GM23338 (cell line): ENCODE data around the gene CS. TPM values are rescaled to one million over a fixed set of nuclear protein-coding genes. Genes with fewer than 3 reads are reported as not detected.

Source experiments
- ATAC-seq: fragments of 200-7000 bp; cut with Tn5 transposase; 3 replicates; pipeline ENCODE4 v1.9.1; 2020
- DNase-seq: peaks from one replicate; pipeline ENCODE4 v3.0.0-alpha.2; 2015; ENCODE audit warnings: low spot score
- H2AFZ ChIP-seq: fragments of 200-600 bp; sonication (generic); 2 replicates; pipeline ENCODE4 v1.8.0; 2016; ENCODE audit warnings: antibody characterized with exemption, mild to moderate bottlenecking, moderate library complexity
- H3F3A ChIP-seq: fragments of 200-600 bp; sonication (generic); replicated peaks from 2 replicates; pipeline ENCODE4 v1.8.0; 2017; ENCODE audit warnings: antibody characterized with exemption, mixed run types, low read depth
- H3K27ac ChIP-seq: fragments of 200-600 bp; sonication (generic); 2 replicates; pipeline ENCODE4 v1.6.1; 2016; ENCODE audit warnings: low read depth
- H3K27me3 ChIP-seq: fragments of 200-600 bp; sonication (generic); 2 replicates; pipeline ENCODE4 v1.8.0; 2016; ENCODE audit warnings: mild to moderate bottlenecking, mixed run types, moderate library complexity; ENCODE audit not compliant: insufficient read depth
- H3K36me3 ChIP-seq: fragments of 200-600 bp; sonication (generic); 2 replicates; pipeline ENCODE4 v1.8.0; 2016; ENCODE audit warnings: mild to moderate bottlenecking; ENCODE audit not compliant: insufficient read depth
- H3K4me1 ChIP-seq: fragments of 200-600 bp; sonication (generic); 2 replicates; pipeline ENCODE4 v1.8.0; 2016; ENCODE audit warnings: mild to moderate bottlenecking, moderate library complexity; ENCODE audit not compliant: insufficient read depth
- H3K4me2 ChIP-seq: fragments of 200-600 bp; sonication (generic); 2 replicates; pipeline ENCODE4 v1.7.1; 2017; ENCODE audit warnings: mixed run types
- H3K4me3 ChIP-seq: fragments of 200-600 bp; sonication (generic); 2 replicates; pipeline ENCODE4 v1.6.1; 2016; ENCODE audit warnings: mixed run types
- H3K79me2 ChIP-seq: fragments of 200-600 bp; sonication (generic); replicated peaks from 2 replicates; pipeline ENCODE4 v1.8.0; 2017; ENCODE audit warnings: mild to moderate bottlenecking; ENCODE audit not compliant: insufficient read depth
- H3K9me2 ChIP-seq: fragments of 200-600 bp; sonication (generic); 2 replicates; pipeline ENCODE4 v1.8.0; 2017; ENCODE audit not compliant: insufficient read depth
- H4K20me1 ChIP-seq: fragments of 200-600 bp; sonication (generic); replicated peaks from 2 replicates; pipeline ENCODE4 v1.8.0; 2017; ENCODE audit warnings: mild to moderate bottlenecking; ENCODE audit not compliant: insufficient read depth
- H3K27ac Mint-ChIP-seq: 2 replicates; pipeline ENCODE4 v1.8.0; 2020; ENCODE audit warnings: inconsistent platforms, mild to moderate bottlenecking, moderate library complexity, mixed read lengths
- H3K27me3 Mint-ChIP-seq: 3 replicates; pipeline ENCODE4 v1.8.0; 2022; ENCODE audit warnings: low read depth, mild to moderate bottlenecking, moderate library complexity, mixed read lengths, inconsistent platforms; ENCODE audit not compliant: insufficient read depth, poor library complexity
- H3K36me3 Mint-ChIP-seq: 3 replicates; pipeline ENCODE4 v1.8.0; 2021; ENCODE audit warnings: low read depth, mild to moderate bottlenecking, inconsistent platforms, moderate library complexity, mixed read lengths
- H3K4me1 Mint-ChIP-seq: 3 replicates; pipeline ENCODE4 v1.8.0; 2020; ENCODE audit warnings: mild to moderate bottlenecking, inconsistent platforms, mixed read lengths
- H3K4me3 Mint-ChIP-seq: 3 replicates; pipeline ENCODE4 v1.8.0; 2021; ENCODE audit warnings: moderate library complexity, mild to moderate bottlenecking, inconsistent platforms, mixed read lengths
- H3K9me3 Mint-ChIP-seq: 3 replicates; pipeline ENCODE4 v1.8.0; 2020; ENCODE audit warnings: moderate library complexity, mild to moderate bottlenecking, inconsistent platforms, mixed read lengths
- CREB1 ChIP-seq: fragments of 250-450 bp; sonication (Bioruptor Pico); IDR thresholded peaks from 2 replicates; pipeline ENCODE4 v1.5.0; 2020; ENCODE audit warnings: low read depth, mild to moderate bottlenecking, moderate library complexity
- EZH2 ChIP-seq: fragments of 200-600 bp; sonication (generic); IDR thresholded peaks from one replicate; pipeline ENCODE4 v1.8.0; 2017; ENCODE audit warnings: antibody characterized with exemption, mild to moderate bottlenecking, low read depth; ENCODE audit not compliant: unreplicated experiment
- EZH2phosphoT487 ChIP-seq: fragments of 200-600 bp; sonication (generic); IDR thresholded peaks from one replicate; pipeline ENCODE4 v1.8.1; 2018; ENCODE audit warnings: antibody characterized with exemption; ENCODE audit not compliant: unreplicated experiment
- JUNB ChIP-seq: IDR thresholded peaks from one replicate; pipeline ENCODE4 v1.6.1; 2016; ENCODE audit warnings: antibody characterized with exemption; ENCODE audit not compliant: unreplicated experiment
- NANOG ChIP-seq: IDR thresholded peaks from 2 replicates; pipeline ENCODE4 v1.6.1; 2016; ENCODE audit warnings: antibody characterized with exemption, borderline replicate concordance
- POLR2AphosphoS5 ChIP-seq: IDR thresholded peaks from 2 replicates; pipeline ENCODE4 v1.6.1; 2016; ENCODE audit warnings: antibody characterized with exemption, low read depth
- STAT1 ChIP-seq: IDR thresholded peaks from one replicate; pipeline ENCODE4 v1.6.1; 2016; ENCODE audit warnings: antibody characterized with exemption; ENCODE audit not compliant: unreplicated experiment
- ZNF114 ChIP-seq: fragments of 250-450 bp; sonication (Bioruptor Pico); IDR thresholded peaks from 2 replicates; pipeline ENCODE4 v1.5.0; 2020; ENCODE audit warnings: mild to moderate bottlenecking, moderate library complexity
- ZNF331 ChIP-seq: fragments of 250-450 bp; sonication (Bioruptor Pico); IDR thresholded peaks from 2 replicates; pipeline ENCODE4 v1.5.0; 2020; ENCODE audit warnings: low read depth, mild to moderate bottlenecking, moderate library complexity
- polyA plus RNA-seq: library from polyadenylated mRNA; unstranded; fragments of >200 nt; fragmentation: Nextera tagmentation; extraction: Ambion mirVana; gene quantifications from 2 replicates; pipeline ENCODE4 v1.2.1, GENCODE V29; 2016
- total RNA-seq: library from RNA; depleted of rRNA; stranded (reverse); fragments of >200 nt; shearing (Covaris generic); gene quantifications from 2 replicates; pipeline ENCODE4 v1.2.3, GENCODE V29; 2014
- TF ChIP-seq, protein P1 (sequence below): IDR thresholded peaks from one replicate; pipeline ENCODE4 v1.6.1; 2018; ENCODE audit warnings: antibody characterized with exemption; ENCODE audit not compliant: unreplicated experiment
- TF ChIP-seq, protein P2 (sequence below), 2 experiments: fragments of 200-600 bp in 1 of 2; sonication (generic) in 1 of 2; conservative IDR thresholded peaks; 2 replicates each; pipeline versions ENCODE4 v1.5.1 to v1.6.1; 2016 to 2017; ENCODE audit warnings: antibody characterized with exemption in 2 of 2, low read depth in 2 of 2, mild to moderate bottlenecking in 2 of 2, moderate library complexity in 1 of 2
- TF ChIP-seq, protein P3 (sequence below): fragments of 250-450 bp; sonication (Bioruptor Pico); IDR thresholded peaks from 2 replicates; pipeline ENCODE4 v1.5.0; 2020; ENCODE audit warnings: mild to moderate bottlenecking, moderate library complexity
- TF ChIP-seq, protein P4 (sequence below): IDR thresholded peaks from 2 replicates; pipeline ENCODE4 v1.6.1; 2016; ENCODE audit warnings: antibody characterized with exemption

The CS gene
- total and polyA plus RNA-seq, 2 experiments from 2014 or later = 63.3 to 166 TPM

DNA sequence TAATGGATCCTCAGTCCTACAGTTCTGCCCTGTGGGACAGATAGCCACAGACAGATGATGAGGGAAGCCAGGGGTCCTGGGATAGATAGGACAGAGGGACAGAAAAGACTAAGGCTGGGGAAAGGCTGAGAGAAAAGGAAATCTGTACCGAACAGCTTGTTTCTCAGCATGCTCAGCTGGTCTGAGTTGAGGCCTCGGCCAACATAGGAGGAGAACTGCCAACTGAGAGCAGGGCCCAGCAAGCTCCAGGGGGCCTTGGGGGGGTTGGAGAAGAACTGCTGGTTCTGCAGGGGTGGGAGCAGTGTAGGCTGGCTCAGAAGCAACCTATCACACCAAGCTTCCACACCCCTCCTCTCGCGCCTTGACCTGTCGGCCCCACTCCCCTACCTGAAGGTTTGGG, 48.6 kb upstream of the CS start:
- Histone ChIP-seq H3K27ac (no peak overlapping the region), H3K79me2 (no peaks in the 10 kb centered on the region), H3K9me2 (no peaks in the 10 kb centered on the region), H3K27me3 (no peaks in the 10 kb centered on the region), H3K4me3 (no peak overlapping the region), H3F3A (no peaks in the 10 kb centered on the region), H4K20me1 (no peaks in the 10 kb centered on the region), H3K36me3 (peaks cover 21% of the 10 kb centered on the region), H2AFZ (no peak overlapping the region), H3K4me2 (no peak overlapping the region), H3K4me1 (no peaks in the 10 kb centered on the region)
- Mint-ChIP-seq H3K4me3 (no peak overlapping the region), H3K9me3 (no peaks in the 10 kb centered on the region), H3K36me3 (peaks cover 59% of the 10 kb centered on the region), H3K27ac (no peak overlapping the region), H3K27me3 (peaks cover 3% of the 10 kb centered on the region), H3K4me1 (no peaks in the 10 kb centered on the region)
- ATAC-seq (no peak), DNase-seq (no peak)
- TF ChIP-seq, protein P1, sequence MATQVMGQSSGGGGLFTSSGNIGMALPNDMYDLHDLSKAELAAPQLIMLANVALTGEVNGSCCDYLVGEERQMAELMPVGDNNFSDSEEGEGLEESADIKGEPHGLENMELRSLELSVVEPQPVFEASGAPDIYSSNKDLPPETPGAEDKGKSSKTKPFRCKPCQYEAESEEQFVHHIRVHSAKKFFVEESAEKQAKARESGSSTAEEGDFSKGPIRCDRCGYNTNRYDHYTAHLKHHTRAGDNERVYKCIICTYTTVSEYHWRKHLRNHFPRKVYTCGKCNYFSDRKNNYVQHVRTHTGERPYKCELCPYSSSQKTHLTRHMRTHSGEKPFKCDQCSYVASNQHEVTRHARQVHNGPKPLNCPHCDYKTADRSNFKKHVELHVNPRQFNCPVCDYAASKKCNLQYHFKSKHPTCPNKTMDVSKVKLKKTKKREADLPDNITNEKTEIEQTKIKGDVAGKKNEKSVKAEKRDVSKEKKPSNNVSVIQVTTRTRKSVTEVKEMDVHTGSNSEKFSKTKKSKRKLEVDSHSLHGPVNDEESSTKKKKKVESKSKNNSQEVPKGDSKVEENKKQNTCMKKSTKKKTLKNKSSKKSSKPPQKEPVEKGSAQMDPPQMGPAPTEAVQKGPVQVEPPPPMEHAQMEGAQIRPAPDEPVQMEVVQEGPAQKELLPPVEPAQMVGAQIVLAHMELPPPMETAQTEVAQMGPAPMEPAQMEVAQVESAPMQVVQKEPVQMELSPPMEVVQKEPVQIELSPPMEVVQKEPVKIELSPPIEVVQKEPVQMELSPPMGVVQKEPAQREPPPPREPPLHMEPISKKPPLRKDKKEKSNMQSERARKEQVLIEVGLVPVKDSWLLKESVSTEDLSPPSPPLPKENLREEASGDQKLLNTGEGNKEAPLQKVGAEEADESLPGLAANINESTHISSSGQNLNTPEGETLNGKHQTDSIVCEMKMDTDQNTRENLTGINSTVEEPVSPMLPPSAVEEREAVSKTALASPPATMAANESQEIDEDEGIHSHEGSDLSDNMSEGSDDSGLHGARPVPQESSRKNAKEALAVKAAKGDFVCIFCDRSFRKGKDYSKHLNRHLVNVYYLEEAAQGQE = no peak
- TF ChIP-seq CREB1 (CRISPR knock-in tag) = no peak
- no peak for TF ChIP-seq JUNB
- TF ChIP-seq, protein P2, sequence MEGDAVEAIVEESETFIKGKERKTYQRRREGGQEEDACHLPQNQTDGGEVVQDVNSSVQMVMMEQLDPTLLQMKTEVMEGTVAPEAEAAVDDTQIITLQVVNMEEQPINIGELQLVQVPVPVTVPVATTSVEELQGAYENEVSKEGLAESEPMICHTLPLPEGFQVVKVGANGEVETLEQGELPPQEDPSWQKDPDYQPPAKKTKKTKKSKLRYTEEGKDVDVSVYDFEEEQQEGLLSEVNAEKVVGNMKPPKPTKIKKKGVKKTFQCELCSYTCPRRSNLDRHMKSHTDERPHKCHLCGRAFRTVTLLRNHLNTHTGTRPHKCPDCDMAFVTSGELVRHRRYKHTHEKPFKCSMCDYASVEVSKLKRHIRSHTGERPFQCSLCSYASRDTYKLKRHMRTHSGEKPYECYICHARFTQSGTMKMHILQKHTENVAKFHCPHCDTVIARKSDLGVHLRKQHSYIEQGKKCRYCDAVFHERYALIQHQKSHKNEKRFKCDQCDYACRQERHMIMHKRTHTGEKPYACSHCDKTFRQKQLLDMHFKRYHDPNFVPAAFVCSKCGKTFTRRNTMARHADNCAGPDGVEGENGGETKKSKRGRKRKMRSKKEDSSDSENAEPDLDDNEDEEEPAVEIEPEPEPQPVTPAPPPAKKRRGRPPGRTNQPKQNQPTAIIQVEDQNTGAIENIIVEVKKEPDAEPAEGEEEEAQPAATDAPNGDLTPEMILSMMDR (conservative IDR thresholded peaks at IDR 0.05; ENCODE audit: low read depth in 2 of 2) = no peak
- no peak for TF ChIP-seq ZNF331 (CRISPR knock-in tag)
- no peak for TF ChIP-seq STAT1
- TF ChIP-seq POLR2AphosphoS5 = no peak
- TF ChIP-seq, protein P3, sequence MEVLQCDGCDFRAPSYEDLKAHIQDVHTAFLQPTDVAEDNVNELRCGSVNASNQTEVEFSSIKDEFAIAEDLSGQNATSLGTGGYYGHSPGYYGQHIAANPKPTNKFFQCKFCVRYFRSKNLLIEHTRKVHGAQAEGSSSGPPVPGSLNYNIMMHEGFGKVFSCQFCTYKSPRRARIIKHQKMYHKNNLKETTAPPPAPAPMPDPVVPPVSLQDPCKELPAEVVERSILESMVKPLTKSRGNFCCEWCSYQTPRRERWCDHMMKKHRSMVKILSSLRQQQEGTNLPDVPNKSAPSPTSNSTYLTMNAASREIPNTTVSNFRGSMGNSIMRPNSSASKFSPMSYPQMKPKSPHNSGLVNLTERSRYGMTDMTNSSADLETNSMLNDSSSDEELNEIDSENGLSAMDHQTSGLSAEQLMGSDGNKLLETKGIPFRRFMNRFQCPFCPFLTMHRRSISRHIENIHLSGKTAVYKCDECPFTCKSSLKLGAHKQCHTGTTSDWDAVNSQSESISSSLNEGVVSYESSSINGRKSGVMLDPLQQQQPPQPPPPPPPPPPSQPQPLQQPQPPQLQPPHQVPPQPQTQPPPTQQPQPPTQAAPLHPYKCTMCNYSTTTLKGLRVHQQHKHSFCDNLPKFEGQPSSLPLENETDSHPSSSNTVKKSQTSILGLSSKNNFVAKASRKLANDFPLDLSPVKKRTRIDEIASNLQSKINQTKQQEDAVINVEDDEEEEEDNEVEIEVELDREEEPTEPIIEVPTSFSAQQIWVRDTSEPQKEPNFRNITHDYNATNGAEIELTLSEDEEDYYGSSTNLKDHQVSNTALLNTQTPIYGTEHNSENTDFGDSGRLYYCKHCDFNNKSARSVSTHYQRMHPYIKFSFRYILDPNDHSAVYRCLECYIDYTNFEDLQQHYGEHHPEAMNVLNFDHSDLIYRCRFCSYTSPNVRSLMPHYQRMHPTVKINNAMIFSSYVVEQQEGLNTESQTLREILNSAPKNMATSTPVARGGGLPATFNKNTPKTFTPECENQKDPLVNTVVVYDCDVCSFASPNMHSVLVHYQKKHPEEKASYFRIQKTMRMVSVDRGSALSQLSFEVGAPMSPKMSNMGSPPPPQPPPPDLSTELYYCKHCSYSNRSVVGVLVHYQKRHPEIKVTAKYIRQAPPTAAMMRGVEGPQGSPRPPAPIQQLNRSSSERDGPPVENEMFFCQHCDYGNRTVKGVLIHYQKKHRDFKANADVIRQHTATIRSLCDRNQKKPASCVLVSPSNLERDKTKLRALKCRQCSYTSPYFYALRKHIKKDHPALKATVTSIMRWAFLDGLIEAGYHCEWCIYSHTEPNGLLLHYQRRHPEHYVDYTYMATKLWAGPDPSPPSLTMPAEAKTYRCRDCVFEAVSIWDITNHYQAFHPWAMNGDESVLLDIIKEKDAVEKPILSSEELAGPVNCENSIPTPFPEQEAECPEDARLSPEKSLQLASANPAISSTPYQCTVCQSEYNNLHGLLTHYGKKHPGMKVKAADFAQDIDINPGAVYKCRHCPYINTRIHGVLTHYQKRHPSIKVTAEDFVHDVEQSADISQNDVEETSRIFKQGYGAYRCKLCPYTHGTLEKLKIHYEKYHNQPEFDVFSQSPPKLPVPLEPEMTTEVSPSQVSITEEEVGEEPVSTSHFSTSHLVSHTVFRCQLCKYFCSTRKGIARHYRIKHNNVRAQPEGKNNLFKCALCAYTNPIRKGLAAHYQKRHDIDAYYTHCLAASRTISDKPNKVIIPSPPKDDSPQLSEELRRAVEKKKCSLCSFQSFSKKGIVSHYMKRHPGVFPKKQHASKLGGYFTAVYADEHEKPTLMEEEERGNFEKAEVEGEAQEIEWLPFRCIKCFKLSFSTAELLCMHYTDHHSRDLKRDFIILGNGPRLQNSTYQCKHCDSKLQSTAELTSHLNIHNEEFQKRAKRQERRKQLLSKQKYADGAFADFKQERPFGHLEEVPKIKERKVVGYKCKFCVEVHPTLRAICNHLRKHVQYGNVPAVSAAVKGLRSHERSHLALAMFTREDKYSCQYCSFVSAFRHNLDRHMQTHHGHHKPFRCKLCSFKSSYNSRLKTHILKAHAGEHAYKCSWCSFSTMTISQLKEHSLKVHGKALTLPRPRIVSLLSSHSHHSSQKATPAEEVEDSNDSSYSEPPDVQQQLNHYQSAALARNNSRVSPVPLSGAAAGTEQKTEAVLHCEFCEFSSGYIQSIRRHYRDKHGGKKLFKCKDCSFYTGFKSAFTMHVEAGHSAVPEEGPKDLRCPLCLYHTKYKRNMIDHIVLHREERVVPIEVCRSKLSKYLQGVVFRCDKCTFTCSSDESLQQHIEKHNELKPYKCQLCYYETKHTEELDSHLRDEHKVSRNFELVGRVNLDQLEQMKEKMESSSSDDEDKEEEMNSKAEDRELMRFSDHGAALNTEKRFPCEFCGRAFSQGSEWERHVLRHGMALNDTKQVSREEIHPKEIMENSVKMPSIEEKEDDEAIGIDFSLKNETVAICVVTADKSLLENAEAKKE (CRISPR knock-in tag) = no peak
- TF ChIP-seq, protein P4, sequence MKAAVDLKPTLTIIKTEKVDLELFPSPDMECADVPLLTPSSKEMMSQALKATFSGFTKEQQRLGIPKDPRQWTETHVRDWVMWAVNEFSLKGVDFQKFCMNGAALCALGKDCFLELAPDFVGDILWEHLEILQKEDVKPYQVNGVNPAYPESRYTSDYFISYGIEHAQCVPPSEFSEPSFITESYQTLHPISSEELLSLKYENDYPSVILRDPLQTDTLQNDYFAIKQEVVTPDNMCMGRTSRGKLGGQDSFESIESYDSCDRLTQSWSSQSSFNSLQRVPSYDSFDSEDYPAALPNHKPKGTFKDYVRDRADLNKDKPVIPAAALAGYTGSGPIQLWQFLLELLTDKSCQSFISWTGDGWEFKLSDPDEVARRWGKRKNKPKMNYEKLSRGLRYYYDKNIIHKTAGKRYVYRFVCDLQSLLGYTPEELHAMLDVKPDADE = no peak
- TF ChIP-seq EZH2 = no peak
- no peak for TF ChIP-seq NANOG
- TF ChIP-seq ZNF114 (CRISPR knock-in tag) = no peak
- no peak for TF ChIP-seq EZH2phosphoT487
